H1 (cell line): ENCODE data around the gene ENDOD1.

ENCODE experiments used
- RAD21 ChIP-seq, 2 experiments: IDR thresholded peaks in 1 of 2; conservative IDR thresholded peaks in 1 of 2; 2 replicates each; pipeline ENCODE4 v1.6.1; 2011; ENCODE audit warnings: low read depth in 2 of 2, low read length in 2 of 2, improper control_type of control experiment in 1 of 2, inconsistent platforms in 1 of 2, mild to moderate bottlenecking in 1 of 2, moderate library complexity in 1 of 2
- RNF2 ChIP-seq: fragments of 200-900, 300-1000 bp; sonication (generic); IDR thresholded peaks from 2 replicates; pipeline ENCODE4 v1.7.1; 2016; ENCODE audit warnings: borderline replicate concordance, low read depth, mild to moderate bottlenecking, antibody characterized with exemption, low read length; ENCODE audit not compliant: poor library complexity, severe bottlenecking; ENCODE audit errors: missing control alignments

- no peak for TF ChIP-seq RNF2
- no peak for TF ChIP-seq RAD21 (IDR thresholded peaks at IDR 0.05 in 1 of 2, conservative IDR thresholded peaks at IDR 0.05 in 1 of 2; ENCODE audit: low read depth in 2 of 2, low read length in 2 of 2)
These were observed 55.9 kb downstream of the ENDOD1 start for GRCh38 chr11:95145430-95146060.
